HCT116 (cell line): Measurements from ENCODE around the gene DGKB. TPM values are rescaled to one million over a fixed set of nuclear protein-coding genes. Genes with fewer than 3 reads are reported as not detected.

Source experiments
- ATAC-seq: fragments of 200-7000 bp; cut with Tn5 transposase; 2 replicates; pipeline ENCODE4 v1.9.1; 2020; ENCODE audit warnings: mild to moderate bottlenecking, moderate library complexity
- BruUV-seq: library from RNA; stranded (reverse); fragments of 400-500 nt; replicated peaks from 2 replicates; lab custom pipeline; 2021; lab: Mats Ljungman, UMichigan
- CTCF ChIA-PET: fragments of 300-600 bp; sonication (Branson Sonifier 250); formaldehyde crosslinking; loops from one replicate; lab custom pipeline; 2021; ENCODE audit warnings: antibody characterized with exemption; lab: Charles Lee
- POLR2A ChIA-PET: fragments of 300-600, 350-600 bp; sonication (Branson Sonifier 250); formaldehyde crosslinking; loops from one replicate; lab custom pipeline; 2021; ENCODE audit warnings: antibody characterized with exemption; lab: Charles Lee
- RAD21 ChIA-PET, 2 experiments: fragments of 300-600 bp; sonication (Branson Sonifier 250); formaldehyde crosslinking; loops; one replicate each; lab custom pipeline; 2023; ENCODE audit warnings: low total read pairs in 2 of 2; ENCODE audit not compliant: uncharacterized antibody in 2 of 2, unreplicated experiment in 2 of 2, low non-redundant PET in 1 of 2; lab: Charles Lee
- DNase-seq: peaks from one replicate; pipeline ENCODE4 v3.0.0-alpha.2; 2010; ENCODE audit warnings: low read depth, low spot score
- H2AFZ ChIP-seq: fragments of 200-600 bp; shearing (Covaris generic), sonication (generic); 2 replicates; pipeline ENCODE4 v1.6.1; 2017; ENCODE audit warnings: low read depth, mixed run types, mixed read lengths, antibody characterized with exemption, low read length; ENCODE audit not compliant: poor library complexity, severe bottlenecking
- H3K27ac ChIP-seq: 2 replicates; pipeline ENCODE4 v1.5.1; 2012; ENCODE audit warnings: low read depth, low read length
- H3K27me3 ChIP-seq: fragments of 200-600 bp; sonication (generic); 2 replicates; pipeline ENCODE4 v1.6.1; 2016; ENCODE audit warnings: mixed run types, low read length, mixed read lengths; ENCODE audit not compliant: insufficient read depth
- H3K36me3 ChIP-seq, 2 experiments: fragments of 200-500 bp in 1 of 2; fragments of 200-600 bp in 1 of 2; sonication (Bioruptor generic) in 1 of 2; sonication (generic) in 1 of 2; 2 replicates each; pipeline versions ENCODE4 v1.5.1 to v1.6.1; 2014 to 2016; ENCODE audit warnings: low read length in 2 of 2, inconsistent platforms in 1 of 2, mixed read lengths in 1 of 2, mixed run types in 1 of 2; ENCODE audit not compliant: insufficient read depth in 2 of 2, control insufficient read depth in 1 of 2
- H3K4me1 ChIP-seq, 2 experiments: fragments of 200-600 bp in 1 of 2; sonication (generic) in 1 of 2; 2 replicates each; pipeline versions ENCODE4 v1.5.1 to v1.6.1; 2012 to 2017; ENCODE audit warnings: low read length in 2 of 2, inconsistent platforms in 1 of 2, mild to moderate bottlenecking in 1 of 2, mixed read lengths in 1 of 2, mixed run types in 1 of 2, moderate library complexity in 1 of 2; ENCODE audit not compliant: insufficient read depth in 2 of 2, control insufficient read depth in 1 of 2
- H3K4me2 ChIP-seq: fragments of 200-600 bp; sonication (generic); 2 replicates; pipeline ENCODE4 v1.6.1; 2017; ENCODE audit warnings: mixed run types, low read length, mixed read lengths
- H3K4me3 ChIP-seq, 2 experiments: fragments of 200-600 bp in 1 of 2; sonication (generic) in 1 of 2; replicated peaks in 1 of 2; 2 replicates each; pipeline ENCODE4 v1.5.1; 2011 to 2016; ENCODE audit warnings: low read length in 2 of 2, control low read depth in 1 of 2, low read depth in 1 of 2, mild to moderate bottlenecking in 1 of 2, mixed read lengths in 1 of 2, mixed run types in 1 of 2
- H3K79me2 ChIP-seq: fragments of 200-600 bp; sonication (generic); 2 replicates; pipeline ENCODE4 v1.6.1; 2017; ENCODE audit warnings: mild to moderate bottlenecking, mixed run types, low read length, moderate library complexity, mixed read lengths; ENCODE audit not compliant: insufficient read depth
- H3K9ac ChIP-seq: fragments of 200-600 bp; sonication (generic); 2 replicates; pipeline ENCODE4 v1.6.1; 2016; ENCODE audit warnings: low read length, mixed read lengths
- H3K9me2 ChIP-seq: fragments of 200-600 bp; sonication (generic), shearing (Covaris generic); 2 replicates; pipeline ENCODE4 v1.6.1; 2017; ENCODE audit warnings: mixed run types, mild to moderate bottlenecking, moderate library complexity; ENCODE audit not compliant: insufficient read depth
- H3K9me3 ChIP-seq, 2 experiments: fragments of 200-500 bp in 1 of 2; fragments of 200-600 bp in 1 of 2; sonication (Bioruptor generic) in 1 of 2; sonication (generic) in 1 of 2; 2 replicates each; pipeline ENCODE4 v1.6.1; 2014 to 2017; ENCODE audit warnings: low read length in 2 of 2, mixed read lengths in 2 of 2, inconsistent platforms in 1 of 2, low read depth in 1 of 2, mild to moderate bottlenecking in 1 of 2, mixed run types in 1 of 2, moderate library complexity in 1 of 2; ENCODE audit not compliant: control insufficient read depth in 1 of 2, insufficient read depth in 1 of 2
- H4K20me1 ChIP-seq: fragments of 200-600 bp; sonication (generic), shearing (Covaris generic); 2 replicates; pipeline ENCODE4 v1.6.1; 2017; ENCODE audit warnings: mixed run types, mild to moderate bottlenecking, moderate library complexity; ENCODE audit not compliant: insufficient read depth
- ATF3 ChIP-seq: IDR thresholded peaks from 2 replicates; pipeline ENCODE4 v1.6.1; 2012
- CBX3 ChIP-seq: IDR thresholded peaks from 2 replicates; pipeline ENCODE4 v1.6.1; 2012; ENCODE audit warnings: low read depth
- CTCF ChIP-seq, 3 experiments: fragments of 200-600 bp in 1 of 3; sonication (generic) in 1 of 3; IDR thresholded peaks in 2 of 3; conservative IDR thresholded peaks in 1 of 3; 2 replicates each; pipeline ENCODE4 v1.5.1; 2012 to 2017; ENCODE audit warnings: low read depth in 2 of 3, low read length in 2 of 3, antibody characterized with exemption in 1 of 3, borderline replicate concordance in 1 of 3, control low read depth in 1 of 3, mild to moderate bottlenecking in 1 of 3, mixed read lengths in 1 of 3, mixed run types in 1 of 3, moderate library complexity in 1 of 3; ENCODE audit not compliant: insufficient read depth in 1 of 3
- EGR1 ChIP-seq: IDR thresholded peaks from 2 replicates; pipeline ENCODE4 v1.6.1; 2012; ENCODE audit warnings: low read depth
- ELF1 ChIP-seq: IDR thresholded peaks from 2 replicates; pipeline ENCODE4 v1.6.1; 2012; ENCODE audit warnings: low read depth, borderline replicate concordance
- EZH2phosphoT487 ChIP-seq: fragments of 200-600 bp; IDR thresholded peaks from 2 replicates; pipeline ENCODE4 v1.6.1; 2018; ENCODE audit warnings: antibody characterized with exemption, borderline replicate concordance
- MAX ChIP-seq: IDR thresholded peaks from 2 replicates; pipeline ENCODE4 v1.6.1; 2012
- POLR2AphosphoS5 ChIP-seq: IDR thresholded peaks from 2 replicates; pipeline ENCODE4 v1.6.1; 2011; ENCODE audit warnings: mild to moderate bottlenecking, low read depth, low read length, moderate library complexity
- REST ChIP-seq: IDR thresholded peaks from 2 replicates; pipeline ENCODE4 v1.6.1; 2012; ENCODE audit warnings: low read depth
- SIN3A ChIP-seq: IDR thresholded peaks from 2 replicates; pipeline ENCODE4 v1.6.1; 2012; ENCODE audit warnings: low read depth
- SRF ChIP-seq: IDR thresholded peaks from 2 replicates; pipeline ENCODE4 v1.6.1; 2012; ENCODE audit warnings: low read depth
- ZBTB33 ChIP-seq: IDR thresholded peaks from 2 replicates; pipeline ENCODE4 v1.6.1; 2011; ENCODE audit warnings: mild to moderate bottlenecking, low read length, moderate library complexity; ENCODE audit not compliant: insufficient replicate concordance; ENCODE audit errors: extremely low read depth
- intact Hi-C: fragments of 100-400 bp; cut with micrococcal nuclease; formaldehyde crosslinking; loops from 2 replicates; pipeline ENCODE4 v1.10.0; 2022
- total RNA-seq: library from RNA; stranded (reverse); gene quantifications from one replicate; pipeline ENCODE4 v1.2.1, GENCODE V29; 2021; ENCODE audit not compliant: unreplicated experiment

Gene DGKB
- total RNA-seq, 1 experiment from 2014 or later: 0.05 TPM

DNA sequence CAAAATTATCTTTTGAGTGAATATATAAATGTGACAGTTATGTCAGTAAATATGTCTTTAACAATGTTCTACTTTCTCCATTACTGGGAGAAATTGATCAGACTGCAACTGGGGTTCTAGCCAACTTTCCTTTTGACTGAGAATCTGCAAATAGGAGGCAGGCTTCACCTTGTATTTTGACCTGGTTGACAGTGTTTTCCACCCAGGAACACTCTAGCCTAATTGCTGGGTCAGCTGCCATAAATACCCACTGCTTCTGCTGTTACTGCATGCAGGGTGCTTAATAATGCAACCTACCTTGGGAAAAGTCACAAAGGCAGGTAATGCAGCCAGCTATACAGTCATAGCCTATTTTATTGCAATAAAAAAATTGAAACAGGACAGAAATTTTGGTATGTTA, 319.0 kb downstream of the DGKB start:
- RAD21 ChIA-PET: no interaction called here
- CTCF ChIA-PET: no interaction called here
- intact Hi-C loops: no loop called here
- H3K27ac ChIP-seq: no peak overlapping the region
- H4K20me1 ChIP-seq: no peaks in the 10 kb centered on the region
- no peak for DNase-seq
- no peaks in the 10 kb centered on the region for H3K27me3 ChIP-seq
- TF ChIP-seq EGR1: no peak
- TF ChIP-seq ATF3: no peak
- no peak for TF ChIP-seq ZBTB33
- TF ChIP-seq SIN3A: no peak
- no peak for TF ChIP-seq CBX3
- TF ChIP-seq REST: no peak
- TF ChIP-seq CTCF (IDR thresholded peaks at IDR 0.05 in 2 of 3, conservative IDR thresholded peaks at IDR 0.05 in 1 of 3; ENCODE audit: borderline replicate concordance in 1 of 3, insufficient read depth in 1 of 3, low read depth in 2 of 3, low read length in 2 of 3): no peak
- TF ChIP-seq ELF1: no peak
- no peak for TF ChIP-seq POLR2AphosphoS5
- TF ChIP-seq SRF: no peak
- TF ChIP-seq MAX: no peak
- no peak for TF ChIP-seq EZH2phosphoT487
- no peaks in the 10 kb centered on the region for H3K9me3 ChIP-seq
- no peak overlapping the region for H3K4me3 ChIP-seq
- H3K4me1 ChIP-seq: no peaks in the 10 kb centered on the region
- BruUV-seq: no TSS peak
- no peak for ATAC-seq
- H3K36me3 ChIP-seq: no peaks in the 10 kb centered on the region
- no peak overlapping the region for H3K4me2 ChIP-seq
- POLR2A ChIA-PET: no interaction called here
- no peaks in the 10 kb centered on the region for H3K79me2 ChIP-seq
- H3K9me2 ChIP-seq: no peaks in the 10 kb centered on the region
- no peak overlapping the region for H3K9ac ChIP-seq
- no peak overlapping the region for H2AFZ ChIP-seq
